ENCODE results near the gene MCC. TPM values are rescaled to one million over a fixed set of nuclear protein-coding genes. Genes with fewer than 3 reads are reported as not detected.

The MCC gene
- total and polyA plus RNA-seq, 2 of the 4 experiments (the other 2 are of a cell fraction): 5.0 to 20.6 TPM

GRCh38 chr5:113380807-113381326, 107.4 kb downstream of the MCC start:
- Histone ChIP-seq H2AFZ (replicated peaks; ENCODE audit: low read length, poor library complexity) (no peak overlapping the region), H3K27ac (ENCODE audit: insufficient read depth, low read length) (peak overlapping the region; percentile 39; the same call in 1 of the 2 replicates), H4K8ac (ENCODE audit: low read depth in 2 of 2, low read length in 2 of 2) (peak overlapping the region in 1 of 2 experiments; percentile 51; a peak in 2 of 4 replicates), H3K36me3 (ENCODE audit: control insufficient read depth, insufficient read depth, low read length) (peaks cover 3% of the 10 kb centered on the region; the same call in 1 of the 2 replicates), H3K9me1 (ENCODE audit: insufficient read depth, low read length) (no peaks in the 10 kb centered on the region), H2BK5ac (ENCODE audit: low read depth, low read length, poor library complexity, severe bottlenecking) (peak overlapping the region; percentile 7), H2BK20ac (ENCODE audit: low read depth, low read length) (peak overlapping the region; percentile 48), H4K20me1 (ENCODE audit: insufficient read depth, low read length) (no peaks in the 10 kb centered on the region), H3K4ac (ENCODE audit: low read depth, low read length) (peak overlapping the region; percentile 34; the same call in 1 of the 2 replicates), H3K27me3 (ENCODE audit: control insufficient read depth, insufficient read depth, low read length) (no peaks in the 10 kb centered on the region), H3K14ac (replicated peaks; ENCODE audit: low read depth, low read length) (0 out of 2 replicates have a peak overlapping the region, but pooled peaks have one; percentile 24), H3K9me3 (ENCODE audit: control insufficient read depth, insufficient read depth, low read length) (no peaks in the 10 kb centered on the region), H2AK5ac (ENCODE audit: low read depth, low read length) (no peak overlapping the region; the same call in 1 of the 2 replicates), H3K4me1 (ENCODE audit: control insufficient read depth, insufficient read depth, low read length) (peaks cover 16% of the 10 kb centered on the region), H2BK120ac (ENCODE audit: low read depth, low read length) (0 out of 2 replicates have a peak overlapping the region, but pooled peaks have one; percentile 16), H2AK9ac (replicated peaks; ENCODE audit: low read depth, low read length, poor library complexity) (no peak overlapping the region), H3K18ac (ENCODE audit: low read depth, low read length) (peak overlapping the region; percentile 89), H4K5ac (ENCODE audit: low read depth, low read length) (peak overlapping the region; percentile 91), H4K91ac (ENCODE audit: insufficient read depth, low read depth, low read length) (peak overlapping the region; percentile 44; the same call in 1 of the 2 replicates), H3K4me3 (ENCODE audit: insufficient read depth, low read depth, low read length) (no peak overlapping the region), H3K56ac (ENCODE audit: extremely low read depth, insufficient read depth, low read length) (no peak overlapping the region), H3K23ac (ENCODE audit: low read depth, low read length) (peak overlapping the region; percentile 44; the same call in 1 of the 2 replicates), H3K9ac (ENCODE audit: low read depth, low read length) (peak overlapping the region; percentile 31; the same call in 1 of the 2 replicates), H3K4me2 (ENCODE audit: low read depth, low read length) (no peak overlapping the region), H3K79me1 (ENCODE audit: low read depth in 1 of 2, low read length in 2 of 2) (no peaks in the 10 kb centered on the region), H2BK15ac (ENCODE audit: low read depth, low read length) (peak overlapping the region; percentile 31; the same call in 2 of the 3 replicates)
- POLR2A ChIA-PET (ENCODE audit: unreplicated experiment): no interaction called here
- TF ChIP-seq POLR2A (IDR thresholded peaks at IDR 0.05; ENCODE audit: low read depth, low read length) (no peak), MAFK (IDR thresholded peaks at IDR 0.05; ENCODE audit: low read depth, low read length) (no peak), CTCF (conservative IDR thresholded peaks at IDR 0.05; ENCODE audit: low read depth, low read length) (no peak), NFE2L2 (IDR thresholded peaks at IDR 0.05; ENCODE audit: low read depth, low read length) (no peak), CHD1 (IDR thresholded peaks at IDR 0.05; ENCODE audit: low read depth, low read length) (no peak), RAD21 (IDR thresholded peaks at IDR 0.05; ENCODE audit: low read length) (no peak), RFX5 (IDR thresholded peaks at IDR 0.05; ENCODE audit: low read depth, low read length) (no peak), SMC3 (IDR thresholded peaks at IDR 0.05; ENCODE audit: low read depth, low read length) (no peak), MXI1 (IDR thresholded peaks at IDR 0.05; ENCODE audit: borderline replicate concordance, low read depth, low read length) (no peak), CEBPB (IDR thresholded peaks at IDR 0.05; ENCODE audit: low read depth, low read length) (no peak), BHLHE40 (IDR thresholded peaks at IDR 0.05; ENCODE audit: low read depth, low read length) (no peak), FOS (IDR thresholded peaks at IDR 0.05; ENCODE audit: low read depth, low read length) (no peak), MAZ (IDR thresholded peaks at IDR 0.05; ENCODE audit: borderline replicate concordance, low read depth, low read length) (no peak), RCOR1 (IDR thresholded peaks at IDR 0.05; ENCODE audit: insufficient replicate concordance, low read length) (no peak)
- TF ChIP-seq, protein P1, sequence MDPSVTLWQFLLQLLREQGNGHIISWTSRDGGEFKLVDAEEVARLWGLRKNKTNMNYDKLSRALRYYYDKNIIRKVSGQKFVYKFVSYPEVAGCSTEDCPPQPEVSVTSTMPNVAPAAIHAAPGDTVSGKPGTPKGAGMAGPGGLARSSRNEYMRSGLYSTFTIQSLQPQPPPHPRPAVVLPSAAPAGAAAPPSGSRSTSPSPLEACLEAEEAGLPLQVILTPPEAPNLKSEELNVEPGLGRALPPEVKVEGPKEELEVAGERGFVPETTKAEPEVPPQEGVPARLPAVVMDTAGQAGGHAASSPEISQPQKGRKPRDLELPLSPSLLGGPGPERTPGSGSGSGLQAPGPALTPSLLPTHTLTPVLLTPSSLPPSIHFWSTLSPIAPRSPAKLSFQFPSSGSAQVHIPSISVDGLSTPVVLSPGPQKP (IDR thresholded peaks at IDR 0.05; ENCODE audit: borderline replicate concordance, low read depth, low read length): no peak
- TF ChIP-seq, protein P2, sequence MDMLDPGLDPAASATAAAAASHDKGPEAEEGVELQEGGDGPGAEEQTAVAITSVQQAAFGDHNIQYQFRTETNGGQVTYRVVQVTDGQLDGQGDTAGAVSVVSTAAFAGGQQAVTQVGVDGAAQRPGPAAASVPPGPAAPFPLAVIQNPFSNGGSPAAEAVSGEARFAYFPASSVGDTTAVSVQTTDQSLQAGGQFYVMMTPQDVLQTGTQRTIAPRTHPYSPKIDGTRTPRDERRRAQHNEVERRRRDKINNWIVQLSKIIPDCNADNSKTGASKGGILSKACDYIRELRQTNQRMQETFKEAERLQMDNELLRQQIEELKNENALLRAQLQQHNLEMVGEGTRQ (IDR thresholded peaks at IDR 0.05; ENCODE audit: low read depth, low read length): no peak
- no peak for ATAC-seq (ENCODE audit: low read depth)
- peak; percentile 30 for DNase-seq
- BruUV-seq (replicated peaks): no TSS peak
- dilution Hi-C loops (cut with HindIII; ENCODE audit: low sequenced_read_pairs, unreplicated experiment): no loop called here
- CTCF ChIA-PET: no interaction called here
- no CpG with 5 or more reads among the region's 3 CpGs for WGBS, 2 experiments (ENCODE audit: extremely low coverage in 2 of 2, insufficient read length in 1 of 2)
- in situ Hi-C loops (cut with MboI; ENCODE audit: low sequenced_read_pairs): loop anchor here (5.0 kb wide), 1 partner anchor 121 kb away; no protein-coding TSS in a partner anchor
- intact Hi-C loops (cut with micrococcal nuclease): no loop called here
